Measurements from ENCODE around the gene TBC1D5. TPM values are rescaled to one million over a fixed set of nuclear protein-coding genes. Genes with fewer than 3 reads are reported as not detected.

TBC1D5 gene
- total RNA-seq, 1 donor from 2014 or later: 48.1 TPM

GRCh38 chr3:17175187-17175807 lies 567.1 kb downstream of the TBC1D5 start:
- no peaks in the 10 kb centered on the region for H3K27me3 ChIP-seq
- H3K9me3 ChIP-seq: no peaks in the 10 kb centered on the region
- intact Hi-C loops (cut with DNase I): no loop called here
- peaks cover 14% of the 10 kb centered on the region for H3K4me1 ChIP-seq
- no peak for DNase-seq (ENCODE audit: extremely low spot score in 2 of 2)
- H3K36me3 ChIP-seq: no peaks in the 10 kb centered on the region
- TF ChIP-seq POLR2A (IDR thresholded peaks at IDR 0.05) (no peak), POLR2AphosphoS5 (IDR thresholded peaks at IDR 0.05; ENCODE audit: insufficient read depth in 1 of 2, low read depth in 1 of 2) (no peak)
- TF ChIP-seq, protein P1, sequence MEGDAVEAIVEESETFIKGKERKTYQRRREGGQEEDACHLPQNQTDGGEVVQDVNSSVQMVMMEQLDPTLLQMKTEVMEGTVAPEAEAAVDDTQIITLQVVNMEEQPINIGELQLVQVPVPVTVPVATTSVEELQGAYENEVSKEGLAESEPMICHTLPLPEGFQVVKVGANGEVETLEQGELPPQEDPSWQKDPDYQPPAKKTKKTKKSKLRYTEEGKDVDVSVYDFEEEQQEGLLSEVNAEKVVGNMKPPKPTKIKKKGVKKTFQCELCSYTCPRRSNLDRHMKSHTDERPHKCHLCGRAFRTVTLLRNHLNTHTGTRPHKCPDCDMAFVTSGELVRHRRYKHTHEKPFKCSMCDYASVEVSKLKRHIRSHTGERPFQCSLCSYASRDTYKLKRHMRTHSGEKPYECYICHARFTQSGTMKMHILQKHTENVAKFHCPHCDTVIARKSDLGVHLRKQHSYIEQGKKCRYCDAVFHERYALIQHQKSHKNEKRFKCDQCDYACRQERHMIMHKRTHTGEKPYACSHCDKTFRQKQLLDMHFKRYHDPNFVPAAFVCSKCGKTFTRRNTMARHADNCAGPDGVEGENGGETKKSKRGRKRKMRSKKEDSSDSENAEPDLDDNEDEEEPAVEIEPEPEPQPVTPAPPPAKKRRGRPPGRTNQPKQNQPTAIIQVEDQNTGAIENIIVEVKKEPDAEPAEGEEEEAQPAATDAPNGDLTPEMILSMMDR (IDR thresholded peaks at IDR 0.05): no peak
- H3K4me3 ChIP-seq: no peak overlapping the region
- H3K27ac ChIP-seq: no peak overlapping the region

GRCh38 chr3:17166369-17166768 lies 576.1 kb downstream of the TBC1D5 start:
- Histone ChIP-seq H3K4me1 (no peaks in the 10 kb centered on the region), H3K9me3 (no peaks in the 10 kb centered on the region), H3K27me3 (no peaks in the 10 kb centered on the region), H3K4me3 (no peak overlapping the region), H3K27ac (no peak overlapping the region), H3K36me3 (peaks cover 0 to 38% of the 10 kb centered on the region in 2 donors)
- no peak for DNase-seq (ENCODE audit: extremely low spot score in 2 of 2)
- intact Hi-C loops (cut with DNase I): no loop called here
- TF ChIP-seq, protein P1 (IDR thresholded peaks at IDR 0.05): no peak
- no peak for TF ChIP-seq POLR2AphosphoS5 (IDR thresholded peaks at IDR 0.05; ENCODE audit: insufficient read depth in 1 of 2, low read depth in 1 of 2)
- no peak for TF ChIP-seq POLR2A (IDR thresholded peaks at IDR 0.05)

DNA sequence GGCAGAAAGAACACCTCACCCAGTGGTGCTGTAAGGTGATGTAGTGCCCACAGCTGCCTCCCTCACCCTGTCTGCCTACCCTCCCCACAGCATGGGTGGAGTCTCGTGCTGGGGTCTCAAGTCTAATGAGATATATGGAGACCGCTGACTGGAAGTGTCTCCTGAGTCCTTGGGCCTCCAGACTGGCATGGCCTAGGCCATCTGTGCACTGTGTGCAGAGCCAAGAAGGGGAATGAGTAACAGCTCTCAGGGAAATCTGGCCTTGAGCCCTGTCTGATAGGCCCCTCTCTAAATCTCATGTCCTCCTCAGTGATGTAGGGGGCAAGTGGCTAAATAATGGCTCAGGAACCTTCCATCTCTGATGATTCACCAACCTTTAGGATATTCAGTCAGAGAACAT lies 580.3 kb downstream of the TBC1D5 start:
- no peak for DNase-seq (ENCODE audit: extremely low spot score in 2 of 2)
- Histone ChIP-seq H3K4me1 (no peaks in the 10 kb centered on the region), H3K9me3 (no peaks in the 10 kb centered on the region), H3K27me3 (no peaks in the 10 kb centered on the region), H3K4me3 (no peak overlapping the region), H3K36me3 (peaks cover 0 to 59% of the 10 kb centered on the region in 2 donors), H3K27ac (no peak overlapping the region)
- intact Hi-C loops (cut with DNase I): no loop called here
- TF ChIP-seq, protein P1 (IDR thresholded peaks at IDR 0.05): no peak
- TF ChIP-seq POLR2A (IDR thresholded peaks at IDR 0.05): no peak
- TF ChIP-seq POLR2AphosphoS5 (IDR thresholded peaks at IDR 0.05; ENCODE audit: insufficient read depth in 1 of 2, low read depth in 1 of 2): no peak

GRCh38 chr3:17160597-17160996 lies 581.8 kb downstream of the TBC1D5 start:
- Histone ChIP-seq H3K9me3 (no peaks in the 10 kb centered on the region), H3K27ac (no peak overlapping the region), H3K4me1 (no peaks in the 10 kb centered on the region), H3K27me3 (no peaks in the 10 kb centered on the region), H3K36me3 (peaks cover 0 to 53% of the 10 kb centered on the region in 2 donors), H3K4me3 (no peak overlapping the region)
- TF ChIP-seq, protein P1 (IDR thresholded peaks at IDR 0.05): no peak
- TF ChIP-seq POLR2AphosphoS5 (IDR thresholded peaks at IDR 0.05; ENCODE audit: insufficient read depth in 1 of 2, low read depth in 1 of 2) (no peak), POLR2A (IDR thresholded peaks at IDR 0.05) (no peak)
- no peak for DNase-seq (ENCODE audit: extremely low spot score in 2 of 2)
- intact Hi-C loops (cut with DNase I): no loop called here

- DNase-seq (ENCODE audit: extremely low spot score in 2 of 2): no peak
- Histone ChIP-seq H3K36me3 (peaks cover 0 to 61% of the 10 kb centered on the region in 2 donors), H3K27me3 (no peaks in the 10 kb centered on the region)
Observed at GRCh38 chr3:17158941-17159682, 583.3 kb downstream of the TBC1D5 start.

More at GRCh38 chr3:17158941-17159682, 583.3 kb downstream of the TBC1D5 start:
- H3K9me3 ChIP-seq: no peaks in the 10 kb centered on the region
- H3K4me3 ChIP-seq: no peak overlapping the region
- intact Hi-C loops (cut with DNase I): no loop called here
- no peak for TF ChIP-seq POLR2AphosphoS5 (IDR thresholded peaks at IDR 0.05; ENCODE audit: insufficient read depth in 1 of 2, low read depth in 1 of 2)
- TF ChIP-seq POLR2A (IDR thresholded peaks at IDR 0.05): no peak
- TF ChIP-seq, protein P1 (IDR thresholded peaks at IDR 0.05): no peak
- no peak overlapping the region for H3K27ac ChIP-seq
- no peaks in the 10 kb centered on the region for H3K4me1 ChIP-seq

Measured in vagina (tissue), 2 donors.